GM12878 (cell line): ENCODE measurements around the gene BAZ2A. TPM values are rescaled to one million over a fixed set of nuclear protein-coding genes. Genes with fewer than 3 reads are reported as not detected.

Source experiments
- CHD2 ChIP-seq: IDR thresholded peaks from 2 replicates; pipeline ENCODE4 v1.6.1; 2011; ENCODE audit warnings: low read depth, low read length, improper control_type of control experiment, borderline replicate concordance
- EP300 ChIP-seq, 2 experiments: fragments of 150-350 bp in 1 of 2; IDR thresholded peaks; 2 replicates each; pipeline ENCODE4 v1.6.1; 2011 to 2012; ENCODE audit warnings: low read depth in 2 of 2, low read length in 2 of 2, borderline replicate concordance in 1 of 2, improper control_type of control experiment in 1 of 2, inconsistent platforms in 1 of 2; ENCODE audit not compliant: control insufficient read depth in 1 of 2
- FOS ChIP-seq: IDR thresholded peaks from 3 replicates; pipeline ENCODE4 v1.6.1; 2011; ENCODE audit warnings: borderline replicate concordance; ENCODE audit not compliant: insufficient read length; ENCODE audit errors: extremely low read depth
- IKZF1 ChIP-seq: fragments of 450-650 bp; conservative IDR thresholded peaks from 2 replicates; pipeline ENCODE4 v1.6.1; 2017; ENCODE audit warnings: antibody characterized with exemption, mild to moderate bottlenecking
- IKZF2 ChIP-seq, 2 experiments: fragments of 450-650 bp; IDR thresholded peaks; 2 replicates each; pipeline ENCODE4 v1.6.1; 2017; ENCODE audit warnings: mild to moderate bottlenecking in 2 of 2, moderate library complexity in 2 of 2
- MEF2B ChIP-seq: fragments of 450-650 bp; IDR thresholded peaks from 2 replicates; pipeline ENCODE4 v1.6.1; 2018; ENCODE audit warnings: mild to moderate bottlenecking, moderate library complexity; ENCODE audit not compliant: partially characterized antibody, poor library complexity, severe bottlenecking
- MYC ChIP-seq: IDR thresholded peaks from 2 replicates; pipeline ENCODE4 v1.6.1; 2011; ENCODE audit warnings: mild to moderate bottlenecking, low read length, moderate library complexity, inconsistent platforms; ENCODE audit not compliant: insufficient read depth, insufficient replicate concordance, insufficient read length, severe bottlenecking
- PML ChIP-seq: IDR thresholded peaks from 2 replicates; pipeline ENCODE4 v1.6.1; 2012; ENCODE audit warnings: low read length, inconsistent platforms
- POU2F2 ChIP-seq: IDR thresholded peaks from 3 replicates; pipeline ENCODE4 v1.6.1; 2011; ENCODE audit warnings: low read depth, mild to moderate bottlenecking, low read length, borderline replicate concordance
- RB1 ChIP-seq: fragments of 450-650 bp; formaldehyde crosslinking; IDR thresholded peaks from 2 replicates; pipeline ENCODE4 v1.6.1; 2017; ENCODE audit warnings: mild to moderate bottlenecking, borderline replicate concordance
- RELA ChIP-seq: fragments of 450-650 bp; IDR thresholded peaks from 2 replicates; pipeline ENCODE4 v1.8.0; 2014; ENCODE audit warnings: borderline replicate concordance; ENCODE audit not compliant: partially characterized antibody
- SRF ChIP-seq, 2 experiments: IDR thresholded peaks; 2 replicates each; pipeline ENCODE4 v1.6.1; 2011; ENCODE audit warnings: low read depth in 2 of 2, low read length in 2 of 2, mild to moderate bottlenecking in 1 of 2, moderate library complexity in 1 of 2
- TCF12 ChIP-seq: IDR thresholded peaks from 2 replicates; pipeline ENCODE4 v1.6.1; 2011; ENCODE audit warnings: low read depth, mild to moderate bottlenecking, low read length
- YY1 ChIP-seq: IDR thresholded peaks from 2 replicates; pipeline ENCODE4 v1.6.1; 2011; ENCODE audit warnings: low read depth, mild to moderate bottlenecking, low read length
- ZNF24 ChIP-seq: fragments of 450-650 bp; IDR thresholded peaks from 2 replicates; pipeline ENCODE4 v1.6.1; 2017; ENCODE audit warnings: antibody characterized with exemption, mild to moderate bottlenecking
- polyA plus RNA-seq, 11 experiments: library from polyadenylated mRNA; depleted of rRNA in 4 of 11; unstranded in 6 of 11; stranded (reverse) in 5 of 11; fragments of >200 nt; fragmentation: Nextera tagmentation in 4 of 11; fragmentation: Illumina TruSeq in 1 of 11; extraction: Ambion mirVana in 4 of 11; extraction: Trizol in 1 of 11; gene quantifications; 1 replicate in 1 of 11; 2 replicates in 10 of 11; pipeline versions ENCODE4 v1.2.1 to v1.2.3, GENCODE V29; 2011 to 2016; ENCODE audit warnings: inconsistent platforms in 2 of 11, missing spikeins in 2 of 11, low read depth in 1 of 11
- total RNA-seq, 4 experiments: library from RNA; depleted of rRNA in 3 of 4; stranded (reverse); fragments of >200 nt in 3 of 4; fragmentation: Illumina TruSeq in 1 of 4; extraction: Trizol in 1 of 4; gene quantifications; 2 replicates each; pipeline versions ENCODE4 v1.2.1 to v1.2.3, GENCODE V29; 2013 to 2021
- TF ChIP-seq, protein P1 (sequence below): fragments of 450-650 bp; IDR thresholded peaks from 2 replicates; pipeline ENCODE4 v1.6.1; 2014; ENCODE audit warnings: mild to moderate bottlenecking
- TF ChIP-seq, protein P2 (sequence below): fragments of 450-650 bp; IDR thresholded peaks from 2 replicates; pipeline ENCODE4 v1.6.1; 2018; ENCODE audit warnings: mild to moderate bottlenecking, low read depth, moderate library complexity; ENCODE audit not compliant: partially characterized antibody
- TF ChIP-seq, protein P3 (sequence below): fragments of 450-650 bp; conservative IDR thresholded peaks from 2 replicates; pipeline ENCODE4 v1.6.1; 2017; ENCODE audit warnings: mild to moderate bottlenecking, moderate library complexity
- TF ChIP-seq, protein P4 (sequence below): fragments of 450-650 bp; IDR thresholded peaks from 2 replicates; pipeline ENCODE4 v1.6.1; 2017; ENCODE audit warnings: antibody characterized with exemption, mild to moderate bottlenecking, moderate library complexity

BAZ2A gene
- total and polyA plus RNA-seq, 10 of the 15 experiments (the other 5 are each of a cell fraction or from before 2014, with no cell fraction given) = 4.8 to 90.2 (median 29.9) TPM

DNA sequence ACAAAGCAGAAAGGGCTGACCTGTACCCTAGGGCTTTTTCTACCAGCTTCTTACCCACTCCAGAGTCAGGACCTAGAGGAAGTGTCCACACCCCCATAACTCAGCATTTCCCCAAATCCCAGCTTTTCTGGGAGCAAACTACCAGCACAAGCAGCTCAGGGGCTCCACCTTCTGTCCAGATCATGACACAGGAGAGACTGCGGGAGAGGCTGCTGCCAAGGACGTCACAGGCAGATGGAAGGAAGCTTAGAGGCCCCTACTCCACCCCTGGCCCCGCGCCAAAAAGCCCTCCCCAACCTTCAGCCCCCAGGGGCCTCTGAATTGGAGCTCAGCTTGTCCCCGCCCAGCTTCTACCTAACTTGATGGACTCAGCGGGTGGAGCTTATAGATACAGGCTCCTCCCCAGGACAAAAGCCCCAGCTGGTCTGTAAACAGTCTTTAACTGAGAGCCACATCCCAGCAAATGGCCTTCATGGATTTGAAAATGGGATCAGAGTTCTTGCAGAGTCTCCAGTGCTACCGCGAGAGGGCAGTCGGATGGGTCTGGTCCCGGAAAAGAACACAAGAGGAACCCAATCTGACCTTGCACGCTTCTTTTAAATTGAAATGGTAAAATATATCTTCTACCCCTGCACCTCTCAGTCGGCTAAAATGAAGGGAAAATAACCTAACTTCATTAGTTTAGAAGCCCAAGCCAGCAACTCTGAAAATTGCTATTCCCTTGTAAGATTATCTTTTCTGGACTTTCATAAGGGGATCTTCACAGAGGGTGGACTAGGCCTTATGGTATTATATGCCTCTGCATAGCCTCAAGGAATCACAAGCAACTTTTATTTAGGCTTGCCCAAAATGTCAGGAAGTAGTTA, 6.8 kb upstream of the BAZ2A start (continued):
- no peak for TF ChIP-seq MYC
- TF ChIP-seq, protein P1, sequence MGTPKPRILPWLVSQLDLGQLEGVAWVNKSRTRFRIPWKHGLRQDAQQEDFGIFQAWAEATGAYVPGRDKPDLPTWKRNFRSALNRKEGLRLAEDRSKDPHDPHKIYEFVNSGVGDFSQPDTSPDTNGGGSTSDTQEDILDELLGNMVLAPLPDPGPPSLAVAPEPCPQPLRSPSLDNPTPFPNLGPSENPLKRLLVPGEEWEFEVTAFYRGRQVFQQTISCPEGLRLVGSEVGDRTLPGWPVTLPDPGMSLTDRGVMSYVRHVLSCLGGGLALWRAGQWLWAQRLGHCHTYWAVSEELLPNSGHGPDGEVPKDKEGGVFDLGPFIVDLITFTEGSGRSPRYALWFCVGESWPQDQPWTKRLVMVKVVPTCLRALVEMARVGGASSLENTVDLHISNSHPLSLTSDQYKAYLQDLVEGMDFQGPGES = peak; percentile 51; the same call in 1 of the 2 replicates
- peak; percentile 58 for TF ChIP-seq RELA
- peak; percentile 64; the same call in 1 of the 2 replicates for TF ChIP-seq RB1
- peak; percentile 47; the same call in 1 of the 2 replicates for TF ChIP-seq YY1
- TF ChIP-seq EP300 (IDR thresholded peaks at IDR 0.05; ENCODE audit: borderline replicate concordance in 1 of 2, control insufficient read depth in 1 of 2, low read depth in 2 of 2, low read length in 2 of 2) = 0 out of 4 replicates have a peak, but pooled peaks of 1 of the 2 experiments have one; percentile 22
- TF ChIP-seq FOS = no peak
- peak; percentile 98 for TF ChIP-seq IKZF1
- 0 out of 2 replicates have a peak, but pooled peaks have one; percentile 18 for TF ChIP-seq TCF12
- TF ChIP-seq, protein P2, sequence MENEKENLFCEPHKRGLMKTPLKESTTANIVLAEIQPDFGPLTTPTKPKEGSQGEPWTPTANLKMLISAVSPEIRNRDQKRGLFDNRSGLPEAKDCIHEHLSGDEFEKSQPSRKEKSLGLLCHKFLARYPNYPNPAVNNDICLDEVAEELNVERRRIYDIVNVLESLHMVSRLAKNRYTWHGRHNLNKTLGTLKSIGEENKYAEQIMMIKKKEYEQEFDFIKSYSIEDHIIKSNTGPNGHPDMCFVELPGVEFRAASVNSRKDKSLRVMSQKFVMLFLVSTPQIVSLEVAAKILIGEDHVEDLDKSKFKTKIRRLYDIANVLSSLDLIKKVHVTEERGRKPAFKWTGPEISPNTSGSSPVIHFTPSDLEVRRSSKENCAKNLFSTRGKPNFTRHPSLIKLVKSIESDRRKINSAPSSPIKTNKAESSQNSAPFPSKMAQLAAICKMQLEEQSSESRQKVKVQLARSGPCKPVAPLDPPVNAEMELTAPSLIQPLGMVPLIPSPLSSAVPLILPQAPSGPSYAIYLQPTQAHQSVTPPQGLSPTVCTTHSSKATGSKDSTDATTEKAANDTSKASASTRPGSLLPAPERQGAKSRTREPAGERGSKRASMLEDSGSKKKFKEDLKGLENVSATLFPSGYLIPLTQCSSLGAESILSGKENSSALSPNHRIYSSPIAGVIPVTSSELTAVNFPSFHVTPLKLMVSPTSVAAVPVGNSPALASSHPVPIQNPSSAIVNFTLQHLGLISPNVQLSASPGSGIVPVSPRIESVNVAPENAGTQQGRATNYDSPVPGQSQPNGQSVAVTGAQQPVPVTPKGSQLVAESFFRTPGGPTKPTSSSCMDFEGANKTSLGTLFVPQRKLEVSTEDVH = peak; percentile 65
- TF ChIP-seq IKZF2 (IDR thresholded peaks at IDR 0.05) = peak; percentile 97 to 98
- TF ChIP-seq MEF2B = peak; percentile 92
- TF ChIP-seq, protein P3, sequence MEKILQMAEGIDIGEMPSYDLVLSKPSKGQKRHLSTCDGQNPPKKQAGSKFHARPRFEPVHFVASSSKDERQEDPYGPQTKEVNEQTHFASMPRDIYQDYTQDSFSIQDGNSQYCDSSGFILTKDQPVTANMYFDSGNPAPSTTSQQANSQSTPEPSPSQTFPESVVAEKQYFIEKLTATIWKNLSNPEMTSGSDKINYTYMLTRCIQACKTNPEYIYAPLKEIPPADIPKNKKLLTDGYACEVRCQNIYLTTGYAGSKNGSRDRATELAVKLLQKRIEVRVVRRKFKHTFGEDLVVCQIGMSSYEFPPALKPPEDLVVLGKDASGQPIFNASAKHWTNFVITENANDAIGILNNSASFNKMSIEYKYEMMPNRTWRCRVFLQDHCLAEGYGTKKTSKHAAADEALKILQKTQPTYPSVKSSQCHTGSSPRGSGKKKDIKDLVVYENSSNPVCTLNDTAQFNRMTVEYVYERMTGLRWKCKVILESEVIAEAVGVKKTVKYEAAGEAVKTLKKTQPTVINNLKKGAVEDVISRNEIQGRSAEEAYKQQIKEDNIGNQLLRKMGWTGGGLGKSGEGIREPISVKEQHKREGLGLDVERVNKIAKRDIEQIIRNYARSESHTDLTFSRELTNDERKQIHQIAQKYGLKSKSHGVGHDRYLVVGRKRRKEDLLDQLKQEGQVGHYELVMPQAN = peak; percentile 6; the same call in 1 of the 2 replicates
- no peak for TF ChIP-seq PML
- TF ChIP-seq ZNF24 = peak; percentile 87
- TF ChIP-seq, protein P4, sequence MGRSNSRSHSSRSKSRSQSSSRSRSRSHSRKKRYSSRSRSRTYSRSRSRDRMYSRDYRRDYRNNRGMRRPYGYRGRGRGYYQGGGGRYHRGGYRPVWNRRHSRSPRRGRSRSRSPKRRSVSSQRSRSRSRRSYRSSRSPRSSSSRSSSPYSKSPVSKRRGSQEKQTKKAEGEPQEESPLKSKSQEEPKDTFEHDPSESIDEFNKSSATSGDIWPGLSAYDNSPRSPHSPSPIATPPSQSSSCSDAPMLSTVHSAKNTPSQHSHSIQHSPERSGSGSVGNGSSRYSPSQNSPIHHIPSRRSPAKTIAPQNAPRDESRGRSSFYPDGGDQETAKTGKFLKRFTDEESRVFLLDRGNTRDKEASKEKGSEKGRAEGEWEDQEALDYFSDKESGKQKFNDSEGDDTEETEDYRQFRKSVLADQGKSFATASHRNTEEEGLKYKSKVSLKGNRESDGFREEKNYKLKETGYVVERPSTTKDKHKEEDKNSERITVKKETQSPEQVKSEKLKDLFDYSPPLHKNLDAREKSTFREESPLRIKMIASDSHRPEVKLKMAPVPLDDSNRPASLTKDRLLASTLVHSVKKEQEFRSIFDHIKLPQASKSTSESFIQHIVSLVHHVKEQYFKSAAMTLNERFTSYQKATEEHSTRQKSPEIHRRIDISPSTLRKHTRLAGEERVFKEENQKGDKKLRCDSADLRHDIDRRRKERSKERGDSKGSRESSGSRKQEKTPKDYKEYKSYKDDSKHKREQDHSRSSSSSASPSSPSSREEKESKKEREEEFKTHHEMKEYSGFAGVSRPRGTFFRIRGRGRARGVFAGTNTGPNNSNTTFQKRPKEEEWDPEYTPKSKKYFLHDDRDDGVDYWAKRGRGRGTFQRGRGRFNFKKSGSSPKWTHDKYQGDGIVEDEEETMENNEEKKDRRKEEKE = no peak
- peak; percentile 51; the same call in 2 of the 3 replicates for TF ChIP-seq POU2F2
- TF ChIP-seq CHD2 = 0 out of 2 replicates have a peak, but pooled peaks have one; percentile 45
- TF ChIP-seq SRF (IDR thresholded peaks at IDR 0.05; ENCODE audit: low read depth in 2 of 2, low read length in 2 of 2) = 0 out of 4 replicates have a peak, but pooled peaks of 1 of the 2 experiments have one; percentile 5
